ENCODE data around the gene RFX3.

RFX3 gene

GRCh38 chr9:3299872-3300271, 225.9 kb downstream of the RFX3 start:
- intact Hi-C loops (cut with DNase I) = no loop called here
- DNase-seq = no peak

DNA sequence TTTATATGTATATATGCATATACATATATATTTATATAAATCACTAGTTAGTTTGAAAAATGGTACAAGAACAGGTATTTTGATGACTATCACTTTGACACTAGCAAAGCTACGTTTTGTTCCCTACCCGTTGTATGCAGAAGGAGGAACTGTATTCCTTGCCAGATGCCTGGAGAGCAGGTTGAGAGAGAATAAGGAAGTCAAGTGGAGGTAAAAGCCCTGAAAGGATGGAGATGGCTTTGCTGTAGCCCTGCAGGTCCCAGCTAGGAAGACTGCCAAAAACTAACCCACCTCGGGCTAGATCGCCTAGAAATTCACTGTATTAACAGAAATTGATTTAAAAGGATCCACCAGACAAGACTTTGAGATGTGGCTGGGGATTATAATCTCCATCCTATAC, 229.3 kb downstream of the RFX3 start:
- intact Hi-C loops (cut with DNase I) = no loop called here
- no peak for DNase-seq

DNA sequence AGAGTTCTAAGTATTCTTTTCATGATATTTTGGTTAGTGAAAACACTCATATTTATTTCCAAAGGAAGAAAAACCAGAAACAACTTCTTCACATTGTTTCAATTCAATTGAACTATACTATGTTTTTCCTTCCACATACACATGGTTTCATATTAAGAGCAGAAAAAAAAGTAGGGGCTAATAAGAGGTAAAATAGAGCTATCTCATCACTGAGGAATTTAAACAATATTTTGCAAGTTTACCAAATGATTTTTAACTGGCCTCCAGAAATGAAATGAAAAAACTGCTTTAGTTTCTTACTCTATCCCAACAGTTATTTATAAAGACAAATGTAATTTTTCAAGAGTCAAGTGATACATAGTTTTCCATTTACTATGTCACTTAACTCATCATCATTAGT, 233.5 kb downstream of the RFX3 start:
- no peak for DNase-seq
- intact Hi-C loops (cut with DNase I) = no loop called here

DNA sequence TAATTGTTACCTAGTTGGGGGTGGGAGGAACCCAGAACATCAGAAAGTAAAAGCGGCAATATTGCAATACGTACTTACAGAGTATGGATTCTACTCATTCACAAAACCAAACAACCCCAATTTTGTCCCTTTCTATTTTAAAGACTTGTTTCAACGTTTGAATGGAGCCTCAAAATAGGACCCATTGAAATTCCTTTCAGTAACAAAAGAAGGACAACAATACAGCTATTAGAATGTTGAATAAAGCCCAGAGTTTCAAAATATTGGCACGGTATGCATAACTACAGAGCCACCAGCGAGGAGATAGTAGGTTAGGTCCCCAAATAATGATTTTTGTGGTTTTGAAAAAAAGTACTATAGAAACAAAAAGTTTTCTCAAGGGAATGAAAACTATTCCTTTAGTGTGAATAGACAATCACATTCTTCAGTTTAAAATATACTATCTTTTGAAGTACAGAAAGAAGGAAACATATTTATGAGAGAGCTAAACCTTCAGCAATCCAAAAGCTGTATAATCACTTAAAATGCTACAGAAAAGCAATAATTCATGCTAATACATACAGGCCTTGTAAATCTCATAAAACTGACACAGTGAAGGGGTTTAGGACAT, 235.5 kb downstream of the RFX3 start:
- DNase-seq = no peak
- intact Hi-C loops (cut with DNase I) = no loop called here

DNA sequence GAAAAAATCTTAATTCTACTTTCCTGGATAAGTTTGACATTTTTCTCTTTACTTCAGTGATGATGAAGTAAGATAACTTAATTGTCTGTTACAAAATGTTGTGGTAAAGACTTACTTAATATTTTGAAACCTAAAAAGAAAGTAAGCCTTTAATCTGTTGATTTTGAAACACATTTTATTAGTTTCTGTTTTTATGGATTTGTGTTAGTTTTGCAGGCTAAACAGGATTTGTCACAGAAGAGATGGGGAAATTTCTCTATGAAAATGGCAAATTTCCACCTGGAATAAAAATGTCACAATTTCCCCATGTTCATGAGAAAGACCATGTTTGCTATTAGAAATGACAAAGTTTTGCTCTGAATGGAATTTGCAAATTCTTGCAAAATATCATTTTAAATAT, 237.1 kb downstream of the RFX3 start:
- no peak for DNase-seq
- intact Hi-C loops (cut with DNase I) = no loop called here

- no peak for DNase-seq
- intact Hi-C loops (cut with DNase I) = no loop called here
Observed at GRCh38 chr9:3285365-3286161, 240.2 kb downstream of the RFX3 start.

GRCh38 chr9:3282365-3282764, 243.4 kb downstream of the RFX3 start:
- intact Hi-C loops (cut with DNase I) = no loop called here
- no peak for DNase-seq

GRCh38 chr9:3281399-3281798, 244.4 kb downstream of the RFX3 start:
- intact Hi-C loops (cut with DNase I) = no loop called here
- no peak for DNase-seq

GRCh38 chr9:3277200-3277599, 248.6 kb downstream of the RFX3 start:
- intact Hi-C loops (cut with DNase I) = no loop called here
- no peak for DNase-seq

DNA sequence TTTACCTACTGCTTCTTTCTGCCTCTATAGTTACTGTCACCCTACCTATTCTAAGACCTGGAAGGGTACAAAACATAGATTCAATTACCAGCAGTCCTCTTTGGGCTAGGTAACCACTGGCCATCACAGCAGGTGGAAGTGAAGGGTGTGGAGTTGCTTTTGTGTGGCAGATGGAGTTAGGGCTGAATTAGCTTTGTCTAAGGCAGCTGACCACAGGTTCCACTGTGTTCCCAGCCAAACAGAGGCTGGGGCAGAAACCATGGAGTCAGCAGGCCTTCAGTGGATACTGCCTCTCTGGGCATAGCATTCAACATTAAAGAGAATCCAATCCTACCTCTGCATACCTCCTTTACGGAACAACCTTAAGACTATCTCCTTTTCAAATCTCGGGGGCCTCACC, 254.2 kb downstream of the RFX3 start:
- intact Hi-C loops (cut with DNase I) = no loop called here
- DNase-seq = no peak

- intact Hi-C loops (cut with DNase I) = no loop called here
- DNase-seq = no peak
Observed at GRCh38 chr9:3271157-3271556, 254.6 kb downstream of the RFX3 start.

GRCh38 chr9:3268223-3268622, 257.6 kb downstream of the RFX3 start:
- DNase-seq = no peak

DNA sequence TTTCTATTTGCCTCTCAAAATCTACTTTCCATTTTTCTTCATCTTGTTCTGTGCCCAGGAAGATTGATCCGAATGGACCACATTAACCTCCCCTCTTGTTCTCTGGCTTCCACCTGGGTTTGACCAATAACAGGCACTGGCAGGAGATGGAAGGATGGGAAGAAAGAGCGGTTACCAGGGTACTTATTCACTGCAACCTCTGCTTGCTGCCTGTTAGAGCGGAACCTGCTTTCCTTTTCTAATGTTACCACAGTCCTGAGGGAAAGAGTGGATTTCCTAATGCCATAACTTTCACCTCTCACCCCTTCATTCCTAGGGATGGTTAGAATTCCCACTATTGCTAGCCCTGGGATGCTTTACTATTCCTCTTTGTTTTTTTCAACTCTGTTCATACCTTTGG, 262.1 kb downstream of the RFX3 start:
- intact Hi-C loops (cut with DNase I) = no loop called here
- no peak for DNase-seq

More at GRCh38 chr9:3268223-3268622, 257.6 kb downstream of the RFX3 start:
- intact Hi-C loops (cut with DNase I) = no loop called here

GRCh38 chr9:3262826-3263529, 262.8 kb downstream of the RFX3 start:
- intact Hi-C loops (cut with DNase I) = no loop called here
- peak in 1 of 10 donors; percentile 48 for DNase-seq

DNA sequence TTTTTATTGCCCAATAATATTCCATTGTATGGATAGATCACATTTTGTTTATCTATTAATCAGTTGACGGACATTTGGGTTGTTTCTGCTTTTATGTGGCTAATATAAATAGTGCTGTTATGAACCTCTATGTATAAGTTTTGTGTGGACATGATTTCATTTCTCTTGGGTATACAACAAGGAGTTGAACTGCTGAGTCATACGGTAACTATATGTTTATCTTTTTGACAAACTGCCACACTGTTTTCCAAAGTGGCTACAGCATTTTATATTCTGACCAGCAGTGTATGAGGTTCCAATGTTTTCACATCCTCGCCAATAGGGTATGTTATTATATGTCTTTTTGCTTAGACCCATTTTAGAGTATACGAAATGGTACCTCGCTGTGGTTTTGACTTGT, 264.3 kb downstream of the RFX3 start:
- no peak for DNase-seq
- intact Hi-C loops (cut with DNase I) = no loop called here

DNA sequence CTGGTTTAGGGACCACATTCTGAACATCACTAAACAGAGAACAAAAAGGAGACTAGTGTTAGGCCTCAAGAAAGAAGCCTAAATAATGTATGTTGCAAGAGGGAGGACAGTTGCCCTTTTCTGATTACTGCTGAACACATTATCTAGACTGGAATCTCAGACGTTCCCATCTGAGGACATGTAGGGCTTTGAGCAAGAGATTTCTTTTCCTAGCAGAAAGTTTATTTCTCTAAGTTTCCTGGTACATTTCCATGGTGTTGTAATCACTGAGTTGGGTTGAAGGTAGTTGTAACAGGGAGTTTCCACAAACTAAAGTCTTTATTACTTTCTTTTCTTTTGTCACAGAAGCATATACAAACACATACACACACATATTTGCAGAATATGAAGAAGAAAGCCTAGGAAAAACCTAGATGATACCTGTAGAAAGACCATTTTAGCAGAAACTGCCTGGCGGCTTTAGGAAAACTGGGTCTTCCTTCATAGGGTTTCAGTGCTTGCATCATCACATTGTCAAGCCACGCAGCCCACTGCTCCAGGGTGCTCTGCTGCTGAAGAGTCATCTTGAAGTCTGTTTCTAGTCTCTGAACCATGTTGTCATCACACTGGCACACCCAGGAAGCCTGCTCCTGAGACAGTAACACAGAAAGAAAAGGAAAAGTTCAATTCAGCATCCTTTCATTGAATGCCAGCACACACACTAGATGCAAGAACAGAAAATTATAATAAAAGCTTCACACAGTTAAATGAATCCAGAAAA, 269.1 kb downstream of the RFX3 start:
- intact Hi-C loops (cut with DNase I) = no loop called here
- no peak for DNase-seq

- no peak for DNase-seq
- intact Hi-C loops (cut with DNase I) = no loop called here
Observed at GRCh38 chr9:3251309-3251708, 274.5 kb downstream of the RFX3 start.

DNA sequence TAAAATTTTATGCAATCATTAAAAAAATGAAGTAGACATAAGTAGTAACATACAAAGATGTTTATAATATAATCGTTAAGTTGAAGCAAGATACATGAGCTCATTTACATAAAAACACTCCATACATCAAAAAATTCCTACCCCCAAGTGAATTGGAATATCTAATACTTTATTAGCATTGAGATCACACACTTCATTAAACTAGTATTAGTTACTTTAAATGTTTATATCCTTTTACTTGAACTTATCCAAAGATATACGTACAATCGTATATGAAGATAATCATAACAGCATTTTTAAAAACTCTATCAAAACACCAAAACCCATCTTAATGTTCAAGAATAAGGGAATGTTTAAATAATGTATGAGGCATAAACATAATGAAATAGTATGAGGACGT, 275.1 kb downstream of the RFX3 start:
- intact Hi-C loops (cut with DNase I) = no loop called here
- no peak for DNase-seq

DNA sequence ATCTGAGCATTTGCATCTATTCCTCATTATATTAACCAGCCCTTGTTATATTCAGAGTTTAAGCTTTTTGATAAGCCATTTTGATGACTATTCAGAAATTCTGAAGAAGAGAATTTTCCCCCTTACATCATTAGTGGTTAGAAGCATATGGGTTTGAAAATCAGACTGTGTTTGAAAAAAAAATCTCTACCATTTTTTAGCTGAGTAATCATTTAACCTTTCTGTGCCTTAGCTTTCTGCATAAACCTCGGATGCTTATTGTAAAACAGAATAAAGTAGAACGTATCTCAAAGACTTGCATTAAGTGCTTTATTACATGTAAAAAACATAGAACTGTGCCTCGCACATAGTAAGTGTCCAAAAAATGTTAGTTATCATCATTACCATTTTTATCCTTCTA, 278.6 kb downstream of the RFX3 start:
- DNase-seq = no peak
- intact Hi-C loops (cut with DNase I) = loop anchor here (10.0 kb wide), 1 partner anchor 278 kb away; the partner anchor contains the start of gene RFX3

GRCh38 chr9:3246241-3246640, 279.6 kb downstream of the RFX3 start:
- intact Hi-C loops (cut with DNase I) = loop anchor here (10.0 kb wide), 1 partner anchor 279 kb away; the partner anchor contains the start of gene RFX3
- no peak for DNase-seq

Data from posterior cingulate gyrus (tissue), 11 donors.